MG63 (cell line): ENCODE results near the gene LTV1. TPM values are rescaled to one million over a fixed set of nuclear protein-coding genes. Genes with fewer than 3 reads are reported as not detected.
"Not testable (repeated sequence)": the region's sequence is repeated elsewhere in the genome, so short reads cannot be mapped to it uniquely, and the experiment has no call there.

Source experiments
- DNase-seq: peaks from one replicate; pipeline ENCODE4 v3.0.0-alpha.2; 2020
- H3K27me3 ChIP-seq: fragments of 250-450 bp; sonication (Bioruptor Pico); 2 replicates; pipeline ENCODE4 v1.5.1; 2020; ENCODE audit warnings: mild to moderate bottlenecking, moderate library complexity
- H3K36me3 ChIP-seq: fragments of 250-450 bp; sonication (Bioruptor Pico); 2 replicates; pipeline ENCODE4 v1.5.1; 2020; ENCODE audit warnings: mild to moderate bottlenecking, moderate library complexity
- H3K4me3 ChIP-seq: fragments of 250-450 bp; sonication (Bioruptor Pico); 2 replicates; pipeline ENCODE4 v1.5.1; 2020; ENCODE audit warnings: mild to moderate bottlenecking, moderate library complexity
- H3K9me3 ChIP-seq: fragments of 250-450 bp; sonication (Bioruptor Pico); 2 replicates; pipeline ENCODE4 v1.5.1; 2020; ENCODE audit warnings: mild to moderate bottlenecking, moderate library complexity
- total RNA-seq: library from RNA; depleted of rRNA; stranded (reverse); fragments of >200 nt; shearing (Covaris generic); gene quantifications from 2 replicates; pipeline ENCODE4 v1.2.3, GENCODE V29; 2014; ENCODE audit warnings: low replicate concordance

The LTV1 gene
- total RNA-seq, 1 experiment from 2014 or later, result 41.6 TPM

DNA sequence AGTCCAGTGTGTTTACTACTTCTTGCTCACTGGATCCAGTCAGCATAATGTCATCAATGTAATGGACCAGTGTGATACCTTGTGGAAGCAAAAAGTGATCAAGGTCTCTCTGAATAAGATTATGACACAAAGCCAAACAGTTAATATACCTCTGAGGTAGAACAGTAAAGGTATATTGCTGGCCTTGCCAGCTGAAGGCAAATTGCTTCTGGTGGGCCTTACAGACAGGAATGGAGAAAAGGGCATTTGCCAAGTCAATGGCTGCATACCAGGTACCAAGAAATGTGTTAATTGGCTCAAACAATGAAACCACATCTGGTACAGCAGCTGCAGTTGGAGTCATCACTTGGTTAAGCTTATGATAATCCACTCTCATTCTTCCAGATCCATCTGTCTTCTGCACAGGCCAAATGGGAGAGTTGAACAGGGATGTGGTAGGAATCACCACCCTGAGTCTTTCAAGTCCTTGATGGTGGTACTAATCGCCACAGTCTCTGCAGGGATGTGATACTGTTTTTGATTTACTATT, 28.1 kb downstream of the LTV1 start:
- DNase-seq, H3K36me3 ChIP-seq, H3K27me3 ChIP-seq, H3K9me3 ChIP-seq, H3K4me3 ChIP-seq: not testable (repeated sequence)

DNA sequence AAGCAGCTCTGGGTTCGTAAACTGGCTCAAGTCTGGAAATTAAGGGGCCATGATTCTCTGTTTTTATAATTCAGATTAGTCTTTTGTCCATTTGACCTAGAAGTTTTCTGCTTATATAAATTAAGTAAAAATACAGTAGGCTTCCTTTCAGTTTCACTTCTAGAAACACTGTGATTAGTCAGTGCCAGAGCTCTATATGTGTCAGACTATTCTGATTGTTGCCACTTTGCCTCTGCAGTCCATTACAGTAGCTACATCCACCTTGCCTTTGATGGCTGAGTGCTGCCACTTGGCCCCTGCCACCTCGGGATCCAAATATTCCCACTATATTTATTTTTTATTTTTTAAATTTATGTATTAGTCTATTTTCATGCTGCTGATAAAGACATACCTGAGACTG, 29.1 kb downstream of the LTV1 start:
- Histone ChIP-seq H3K36me3 (no peaks in the 10 kb centered on the region), H3K4me3 (no peak overlapping the region), H3K9me3 (no peaks in the 10 kb centered on the region; the same call in none of the 2 replicates), H3K27me3 (no peaks in the 10 kb centered on the region)
- no peak for DNase-seq

DNA sequence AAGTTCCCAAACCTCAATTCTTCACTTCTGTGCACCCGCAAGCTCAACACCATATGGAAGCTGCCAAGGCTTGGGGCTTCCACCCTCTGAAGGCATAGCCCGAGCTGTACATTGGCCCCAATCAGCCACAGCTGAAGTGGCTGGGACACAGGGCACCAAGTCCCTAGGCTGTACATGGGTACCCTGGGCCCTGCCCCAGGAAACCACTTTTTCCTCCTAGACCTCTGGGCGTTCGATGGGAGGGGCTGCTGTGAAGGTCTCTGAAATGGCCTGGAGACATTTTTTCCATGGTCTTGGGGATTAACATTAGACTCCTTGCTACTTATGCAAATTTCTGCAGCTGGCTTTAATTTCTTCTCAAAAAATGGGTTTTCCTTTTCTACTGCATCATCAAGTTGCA, 30.5 kb downstream of the LTV1 start:
- not testable (repeated sequence) for H3K4me3 ChIP-seq, H3K27me3 ChIP-seq, H3K9me3 ChIP-seq, H3K36me3 ChIP-seq, DNase-seq

DNA sequence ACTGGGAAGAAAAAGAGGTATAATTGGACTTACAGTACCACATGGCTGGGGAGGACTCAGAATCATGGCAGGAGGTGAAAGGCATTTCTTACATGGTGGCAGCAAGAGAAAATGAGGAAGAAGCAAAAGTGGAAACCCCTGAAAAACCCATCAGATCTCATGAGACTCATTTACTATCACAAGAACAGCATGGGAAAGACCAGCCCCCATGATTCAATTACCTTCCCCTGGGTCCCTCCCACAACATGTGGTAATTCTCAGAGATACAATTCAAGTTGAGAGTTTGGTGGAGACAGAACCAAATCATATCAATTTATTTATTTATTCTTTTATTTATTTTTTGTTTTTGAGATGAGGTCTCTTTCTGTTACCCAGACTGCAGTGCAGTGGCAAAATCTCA, 31.4 kb downstream of the LTV1 start:
- not testable (repeated sequence) for H3K36me3 ChIP-seq, H3K9me3 ChIP-seq, H3K4me3 ChIP-seq, H3K27me3 ChIP-seq, DNase-seq

DNA sequence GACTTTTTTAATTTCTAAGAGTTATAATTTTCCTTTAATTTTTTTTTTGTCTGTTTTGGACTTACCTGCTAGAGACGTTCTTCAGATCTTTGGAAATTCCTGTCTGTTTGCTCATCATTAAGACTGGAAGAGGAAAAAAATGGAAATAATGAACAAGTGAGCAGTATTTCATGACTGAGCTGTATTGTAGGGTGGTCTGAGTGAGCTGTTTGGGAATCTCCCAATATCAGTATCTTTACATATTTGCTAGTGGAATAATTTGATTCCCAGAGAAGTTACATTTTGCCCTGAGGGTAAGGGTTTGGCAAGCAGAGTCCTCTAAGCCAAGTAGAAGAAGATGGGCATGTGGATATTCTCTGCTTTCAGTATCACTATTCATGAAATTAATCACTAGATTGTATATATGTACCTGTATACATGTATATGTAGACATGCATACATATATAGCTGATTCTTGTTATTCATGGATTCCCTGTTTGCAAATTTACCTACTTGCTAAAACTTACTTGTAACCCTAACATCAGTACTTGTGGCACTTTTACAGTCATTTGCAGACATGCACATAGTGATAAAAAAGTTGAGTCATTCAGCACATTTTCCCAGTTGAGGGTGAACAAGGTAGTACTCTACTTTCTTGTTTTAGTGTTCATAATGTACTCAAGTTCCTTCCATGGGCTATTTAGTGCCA, 34.6 kb downstream of the LTV1 start:
- no peaks in the 10 kb centered on the region for H3K36me3 ChIP-seq
- no peaks in the 10 kb centered on the region for H3K27me3 ChIP-seq
- H3K4me3 ChIP-seq, result no peak overlapping the region
- no peaks in the 10 kb centered on the region; the same call in 1 of the 2 replicates for H3K9me3 ChIP-seq
- no peak for DNase-seq

DNA sequence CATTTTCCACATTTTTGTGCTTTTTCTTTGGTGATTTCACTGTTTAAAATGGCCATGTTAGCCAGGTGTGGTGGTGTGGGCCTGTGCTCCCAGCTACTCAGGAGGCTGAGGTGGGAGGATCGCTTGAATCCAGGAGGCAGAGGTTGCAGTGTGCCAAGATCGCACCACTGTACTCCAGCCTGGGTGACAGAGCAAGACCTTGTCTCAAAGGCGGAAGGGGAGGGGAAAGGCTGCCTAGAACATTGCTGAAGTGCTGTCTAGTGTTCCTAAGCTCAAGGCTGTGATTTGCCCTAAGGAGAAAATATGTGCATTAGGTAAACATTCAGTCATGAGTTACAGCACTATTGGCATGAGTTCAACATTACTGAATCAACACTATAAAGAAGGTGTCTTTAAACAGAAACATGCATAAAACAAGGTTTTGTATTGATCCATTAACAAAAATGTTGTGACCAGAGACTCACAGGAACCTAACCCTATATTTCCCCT, 35.2 kb downstream of the LTV1 start:
- no peaks in the 10 kb centered on the region for H3K27me3 ChIP-seq
- no peaks in the 10 kb centered on the region for H3K36me3 ChIP-seq
- no peak for DNase-seq
- no peaks in the 10 kb centered on the region; the same call in 1 of the 2 replicates for H3K9me3 ChIP-seq
- H3K4me3 ChIP-seq, result no peak overlapping the region

DNA sequence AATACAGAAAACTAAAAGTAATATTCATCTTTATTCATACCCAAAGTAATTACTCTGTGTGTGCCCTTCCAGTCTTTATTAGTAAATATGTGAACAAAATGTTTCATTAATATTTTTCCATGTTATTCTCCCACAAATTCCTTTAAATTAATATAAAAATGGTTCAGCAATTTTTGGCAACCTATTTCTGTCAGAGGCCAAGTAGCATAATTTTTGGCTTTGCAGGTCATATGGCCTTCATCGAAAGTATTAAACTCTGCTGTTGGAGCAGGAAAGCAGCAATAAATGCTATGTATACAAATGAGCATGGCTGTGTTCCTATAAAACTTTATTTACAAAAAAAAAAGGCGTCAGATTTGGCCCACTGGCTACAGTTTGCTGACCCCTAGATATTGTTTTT, 37.3 kb downstream of the LTV1 start:
- Histone ChIP-seq H3K36me3 (no peaks in the 10 kb centered on the region), H3K9me3 (no peaks in the 10 kb centered on the region; the same call in 1 of the 2 replicates), H3K4me3 (no peak overlapping the region)

GRCh38 chr6:143882401-143882930, 39.3 kb downstream of the LTV1 start:
- no peak overlapping the region for H3K4me3 ChIP-seq
- DNase-seq, result no peak
- H3K36me3 ChIP-seq, result no peaks in the 10 kb centered on the region
- no peaks in the 10 kb centered on the region for H3K27me3 ChIP-seq
- H3K9me3 ChIP-seq, result no peaks in the 10 kb centered on the region; the same call in 1 of the 2 replicates

More for the DNA sequence above, 37.3 kb downstream of the LTV1 start:
- H3K27me3 ChIP-seq, result no peaks in the 10 kb centered on the region
- no peak for DNase-seq

GRCh38 chr6:143884216-143884900, 41.2 kb downstream of the LTV1 start:
- no peak for DNase-seq
- H3K9me3 ChIP-seq, result no peaks in the 10 kb centered on the region
- no peaks in the 10 kb centered on the region for H3K36me3 ChIP-seq
- H3K4me3 ChIP-seq, result no peak overlapping the region
- no peaks in the 10 kb centered on the region for H3K27me3 ChIP-seq

GRCh38 chr6:143885116-143885515, 42.0 kb downstream of the LTV1 start:
- Histone ChIP-seq H3K27me3 (no peaks in the 10 kb centered on the region), H3K36me3 (no peaks in the 10 kb centered on the region), H3K9me3 (no peaks in the 10 kb centered on the region), H3K4me3 (no peak overlapping the region)
- no peak for DNase-seq

DNA sequence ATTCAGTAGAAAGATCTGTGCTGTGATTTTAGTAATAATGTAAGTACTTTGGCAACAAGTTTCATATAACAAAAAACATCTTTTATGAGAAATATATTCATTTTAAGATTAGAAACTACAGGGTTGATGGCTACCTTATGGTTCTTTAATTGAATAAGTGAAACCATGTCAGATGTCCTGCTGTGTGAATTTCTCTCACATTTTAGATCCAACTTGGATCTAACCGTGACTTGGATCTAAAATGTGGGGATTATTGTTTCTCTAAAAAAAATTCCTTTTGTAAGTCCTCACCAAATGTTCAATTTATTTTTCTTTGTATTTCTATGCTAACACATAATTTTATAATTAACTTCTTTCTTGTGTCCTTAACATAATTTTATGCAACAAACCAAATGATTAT, 51.5 kb downstream of the LTV1 start:
- no peak overlapping the region for H3K4me3 ChIP-seq
- no peaks in the 10 kb centered on the region for H3K9me3 ChIP-seq
- DNase-seq, result no peak
- H3K27me3 ChIP-seq, result no peaks in the 10 kb centered on the region
- H3K36me3 ChIP-seq, result no peaks in the 10 kb centered on the region

DNA sequence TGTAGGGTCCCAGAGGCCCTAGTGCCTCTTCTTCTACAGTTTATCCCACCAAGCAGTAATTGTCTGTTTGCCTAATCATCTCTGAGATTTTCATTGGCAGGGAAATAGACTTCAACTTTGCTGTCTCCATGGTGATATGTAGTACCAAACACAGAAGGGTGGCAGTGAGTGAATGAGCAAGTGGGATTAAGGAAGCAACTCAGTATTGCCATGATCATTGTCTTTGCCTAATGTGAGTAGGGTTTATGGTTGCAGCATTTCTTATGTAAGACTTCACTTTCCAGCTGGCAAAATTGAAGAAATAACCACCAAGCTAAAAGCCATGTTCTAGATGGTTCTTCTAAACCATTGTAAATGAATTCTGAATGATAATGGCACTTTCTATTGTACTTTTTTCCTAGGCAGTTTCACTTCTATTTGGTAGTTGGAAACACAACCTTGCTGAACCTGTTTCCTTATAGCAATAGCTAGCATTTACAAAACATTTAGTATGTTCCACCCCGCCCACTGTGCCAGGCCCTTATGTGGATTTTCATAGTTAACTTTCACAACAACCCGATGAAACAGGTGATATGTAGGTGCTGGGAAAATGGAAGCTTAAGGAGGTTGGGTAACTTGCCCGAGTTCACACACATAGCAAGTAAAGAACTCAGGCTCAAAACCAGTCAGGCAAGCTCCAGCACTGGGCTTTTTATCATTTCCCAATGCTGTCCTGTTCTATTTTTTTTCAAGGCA, 53.2 kb downstream of the LTV1 start:
- H3K4me3 ChIP-seq, result no peak overlapping the region
- H3K27me3 ChIP-seq, result no peaks in the 10 kb centered on the region
- no peak for DNase-seq
- no peaks in the 10 kb centered on the region for H3K9me3 ChIP-seq
- H3K36me3 ChIP-seq, result no peaks in the 10 kb centered on the region

DNA sequence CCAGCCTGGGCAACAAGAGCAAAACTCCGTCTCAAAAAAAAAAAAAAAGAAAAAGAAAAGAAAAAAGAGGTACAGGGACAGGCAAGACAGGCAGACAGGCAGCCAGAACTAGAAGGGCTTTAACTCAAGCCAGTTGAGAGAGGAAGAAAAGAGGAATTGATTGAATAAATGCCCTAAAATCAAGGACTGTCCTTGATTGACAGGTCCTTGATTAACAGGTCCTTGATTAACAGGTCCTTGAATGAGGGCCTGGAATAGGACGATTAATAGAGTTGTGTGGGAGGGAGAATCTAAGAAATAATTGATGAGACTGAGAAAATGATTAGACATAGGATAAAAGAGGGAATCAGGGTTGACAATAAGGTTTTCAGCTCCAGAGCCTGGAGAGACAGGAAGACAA, 57.2 kb downstream of the LTV1 start:
- no peaks in the 10 kb centered on the region for H3K27me3 ChIP-seq
- H3K4me3 ChIP-seq, result no peak overlapping the region
- no peak for DNase-seq
- H3K9me3 ChIP-seq, result no peaks in the 10 kb centered on the region
- no peaks in the 10 kb centered on the region for H3K36me3 ChIP-seq

GRCh38 chr6:143901885-143902750, 59.0 kb downstream of the LTV1 start:
- no peak for DNase-seq
- Histone ChIP-seq H3K27me3 (no peaks in the 10 kb centered on the region), H3K4me3 (no peak overlapping the region), H3K9me3 (no peaks in the 10 kb centered on the region), H3K36me3 (no peaks in the 10 kb centered on the region)

GRCh38 chr6:143902827-143903226, 59.7 kb downstream of the LTV1 start:
- Histone ChIP-seq H3K36me3 (no peaks in the 10 kb centered on the region), H3K4me3 (no peak overlapping the region), H3K9me3 (no peaks in the 10 kb centered on the region), H3K27me3 (no peaks in the 10 kb centered on the region)
- no peak for DNase-seq

DNA sequence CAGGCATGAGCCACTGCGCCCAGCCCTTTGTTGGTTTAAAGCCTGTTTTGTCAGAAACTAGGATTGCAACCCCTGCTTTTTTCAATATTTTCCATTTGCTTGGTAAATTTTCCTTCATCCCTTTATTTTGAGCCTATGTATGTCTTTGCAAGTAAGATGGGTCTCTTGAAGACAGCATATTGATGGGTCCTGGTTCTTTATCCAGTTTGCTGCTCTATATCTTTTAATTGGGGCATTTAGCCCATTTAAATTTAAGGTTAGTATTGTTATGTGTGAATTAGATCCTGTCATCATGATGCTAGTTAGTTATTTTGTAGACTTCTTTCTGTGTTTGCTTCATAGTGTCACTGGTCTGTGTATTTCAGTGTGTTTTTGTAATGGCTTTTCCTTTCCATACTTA, 67.9 kb downstream of the LTV1 start:
- DNase-seq, result no peak
- H3K36me3 ChIP-seq, result no peaks in the 10 kb centered on the region
- peaks cover 10% of the 10 kb centered on the region for H3K9me3 ChIP-seq
- no peaks in the 10 kb centered on the region for H3K27me3 ChIP-seq
- H3K4me3 ChIP-seq, result no peak overlapping the region
